KG1 (cell line): ENCODE measurements around the gene ASAP2.

ENCODE experiments used
- DNase-seq: peaks from one replicate; lab custom pipeline; 2025; lab: John Stamatoyannopoulos, UW

Gene ASAP2

DNA sequence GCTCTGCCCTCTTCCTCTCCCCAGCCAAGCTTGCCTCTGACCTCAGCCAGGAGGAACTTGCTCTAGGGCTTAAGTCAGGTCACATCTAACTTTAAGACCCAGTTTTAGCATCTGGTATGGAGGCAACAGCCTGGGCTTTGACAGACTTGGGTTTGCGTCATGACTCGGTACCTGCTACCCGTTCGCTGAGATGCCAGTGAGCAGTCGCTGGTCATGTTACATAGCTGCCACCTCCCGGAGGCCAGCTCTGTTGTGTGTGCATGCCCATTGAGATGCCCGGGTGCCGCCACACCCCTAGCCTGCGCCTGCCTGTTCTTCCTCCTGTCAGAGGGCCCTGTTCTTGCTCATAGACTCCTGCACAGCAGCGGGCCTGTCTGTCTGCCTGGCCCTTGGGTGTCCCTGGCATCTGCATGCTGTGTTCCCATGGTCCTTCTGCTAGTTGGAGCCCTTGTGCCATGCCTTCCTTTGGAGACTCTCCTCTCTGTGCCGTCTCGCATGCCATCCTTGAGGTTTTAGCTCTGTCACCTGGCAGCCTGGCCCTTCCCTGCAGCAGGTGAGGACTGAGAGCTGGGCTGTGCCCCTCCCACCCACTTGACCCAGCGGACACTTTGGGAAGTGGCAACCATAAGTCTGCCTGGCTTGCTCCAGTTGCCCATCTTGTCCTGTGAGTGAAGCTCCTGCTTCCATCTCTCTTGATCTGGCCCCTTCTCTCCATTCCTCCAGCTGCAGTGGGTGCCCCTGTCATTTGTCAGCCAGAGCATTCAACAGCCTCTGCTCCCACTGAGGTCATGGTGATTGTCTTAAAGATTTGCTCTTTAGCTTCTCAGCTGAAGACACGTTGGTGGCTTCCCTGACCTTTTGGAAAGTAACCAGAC, 24.9 kb downstream of the ASAP2 start:
- DNase-seq: no peak

GRCh38 chr2:9232166-9232479, 25.5 kb downstream of the ASAP2 start:
- no peak for DNase-seq

DNA sequence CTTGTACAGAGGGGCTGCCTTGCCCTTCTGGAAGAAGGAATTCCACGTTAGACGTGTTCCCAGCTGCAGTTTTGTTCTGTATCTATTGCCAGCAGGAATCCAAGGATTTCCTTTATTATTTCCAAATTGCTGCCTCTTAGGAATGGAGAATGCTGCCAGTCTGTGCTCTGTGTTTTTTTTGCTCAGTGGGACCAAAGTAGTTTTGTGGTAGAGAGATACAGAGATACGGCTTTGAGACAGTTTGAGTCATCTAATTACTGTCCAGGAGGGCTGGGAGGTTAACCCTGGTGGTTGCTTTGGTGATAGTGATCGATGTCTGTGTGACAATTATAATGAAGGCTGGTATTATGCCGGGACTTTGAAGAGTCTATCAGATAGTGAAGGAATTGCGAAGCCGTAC, 26.3 kb downstream of the ASAP2 start:
- no peak for DNase-seq

GRCh38 chr2:9234680-9235146, 28.1 kb downstream of the ASAP2 start:
- no peak for DNase-seq

- DNase-seq: no peak
These were observed 28.8 kb downstream of the ASAP2 start for GRCh38 chr2:9235147-9236044.

DNA sequence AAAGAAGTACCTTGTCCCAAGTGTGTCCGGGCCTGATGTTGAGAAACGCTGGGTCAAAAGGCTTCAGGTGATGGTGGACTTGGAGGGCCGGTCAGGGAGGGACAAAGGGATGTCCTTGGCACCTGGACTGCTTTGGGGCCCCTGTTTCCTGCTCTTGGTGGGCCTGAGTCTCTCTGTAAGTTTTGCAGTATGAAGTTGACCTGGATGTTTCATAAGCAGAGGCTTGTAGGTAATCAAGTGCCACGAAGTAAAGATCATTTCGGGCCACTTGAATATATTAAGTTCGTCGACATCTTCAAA, 29.4 kb downstream of the ASAP2 start:
- DNase-seq: no peak

DNA sequence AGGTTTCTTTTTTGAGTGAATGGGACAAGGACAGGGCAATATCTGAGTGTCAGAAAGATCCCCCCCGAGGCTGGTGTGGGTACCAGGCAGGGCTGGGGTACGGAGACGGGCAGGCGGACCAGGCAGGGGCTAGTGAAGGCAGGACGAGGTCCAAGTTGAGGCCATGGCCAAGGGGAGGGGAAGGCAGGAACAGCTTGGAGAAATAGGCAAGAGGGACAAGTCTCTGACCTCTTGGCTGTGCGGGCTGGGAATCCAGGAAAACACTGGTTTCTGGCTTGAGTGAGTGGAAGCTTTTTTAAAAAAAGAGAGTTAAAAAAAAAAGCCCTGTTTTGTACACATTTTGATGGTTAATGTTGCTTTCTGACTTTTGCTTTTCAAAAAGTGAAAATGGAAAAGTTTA, 30.3 kb downstream of the ASAP2 start:
- no peak for DNase-seq

DNA sequence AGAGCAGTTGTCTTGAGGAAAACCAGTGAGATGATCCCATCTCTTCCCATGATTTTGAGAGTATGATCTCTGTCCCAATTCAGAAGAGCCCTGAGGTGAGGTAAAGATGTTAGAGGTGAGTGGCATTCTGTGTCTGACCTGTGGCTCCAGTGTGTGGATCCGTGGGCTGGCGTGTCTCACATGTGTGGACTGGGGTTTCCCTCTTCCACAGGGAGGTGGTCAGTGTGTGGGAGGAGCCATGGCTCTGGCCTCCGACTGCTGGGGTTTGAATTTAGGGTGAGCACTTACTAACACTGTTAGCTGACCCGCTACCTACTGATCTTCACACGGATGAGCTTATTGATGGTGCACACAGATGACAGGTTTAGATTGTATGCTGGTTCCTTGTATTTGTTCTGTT, 31.2 kb downstream of the ASAP2 start:
- DNase-seq: no peak

DNA sequence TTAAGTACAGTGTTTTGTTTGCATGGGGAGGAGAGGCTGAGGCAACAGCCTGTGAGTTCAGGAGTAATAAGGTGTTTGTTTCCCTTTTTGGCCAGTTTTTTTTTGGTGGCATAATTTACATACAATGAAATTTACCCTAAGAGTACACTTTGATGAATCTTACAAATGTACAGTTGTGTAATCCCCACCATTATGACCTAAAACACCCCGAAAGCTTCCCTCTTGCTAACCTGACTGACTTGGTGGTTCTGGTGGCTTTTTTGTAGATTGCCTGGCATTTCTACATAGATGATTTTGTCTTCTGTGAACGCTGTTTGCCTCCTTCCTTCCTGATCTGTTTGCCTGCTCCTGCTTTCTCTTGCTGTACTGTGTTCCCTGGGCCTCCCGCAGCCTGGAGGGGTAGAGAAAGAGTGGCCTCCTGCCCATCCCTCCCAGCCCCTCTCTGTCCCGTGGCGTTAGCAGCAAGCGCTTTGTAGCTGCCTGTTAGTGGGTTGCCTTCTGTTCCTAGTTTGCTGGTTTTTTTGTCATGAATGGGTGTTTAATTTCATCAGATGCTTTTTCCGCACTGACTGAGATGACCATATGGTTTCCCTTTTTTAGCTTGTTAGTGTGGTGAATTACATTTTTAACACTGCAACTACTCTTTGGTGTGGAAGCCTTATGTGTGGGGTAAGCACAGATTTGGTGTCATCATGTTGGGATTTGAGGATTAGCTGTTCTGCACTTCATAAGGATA, 32.1 kb downstream of the ASAP2 start:
- DNase-seq: no peak

- DNase-seq: no peak
These were observed 33.0 kb downstream of the ASAP2 start for GRCh38 chr2:9239616-9240015.

GRCh38 chr2:9240745-9241144, 34.1 kb downstream of the ASAP2 start:
- no peak for DNase-seq

GRCh38 chr2:9241233-9241632, 34.6 kb downstream of the ASAP2 start:
- no peak for DNase-seq

DNA sequence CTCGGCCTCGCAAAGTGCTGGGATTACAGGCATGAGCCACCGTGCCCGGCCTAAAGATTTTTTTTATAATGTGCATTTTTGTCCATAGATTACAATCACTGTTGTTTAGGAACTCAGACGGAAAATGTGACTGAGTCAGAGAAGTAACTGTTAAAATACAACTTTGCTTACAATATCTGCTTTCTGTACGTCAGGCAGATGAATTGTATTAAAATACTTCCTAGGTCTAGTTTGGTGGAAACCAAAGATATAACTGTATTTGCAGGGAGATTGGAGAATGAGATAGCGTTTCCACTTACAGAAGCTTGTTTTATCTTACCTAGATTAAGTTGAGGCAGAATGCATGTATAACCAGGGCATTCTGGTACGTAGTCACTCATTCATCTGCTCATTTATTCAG, 36.7 kb downstream of the ASAP2 start:
- no peak for DNase-seq

DNA sequence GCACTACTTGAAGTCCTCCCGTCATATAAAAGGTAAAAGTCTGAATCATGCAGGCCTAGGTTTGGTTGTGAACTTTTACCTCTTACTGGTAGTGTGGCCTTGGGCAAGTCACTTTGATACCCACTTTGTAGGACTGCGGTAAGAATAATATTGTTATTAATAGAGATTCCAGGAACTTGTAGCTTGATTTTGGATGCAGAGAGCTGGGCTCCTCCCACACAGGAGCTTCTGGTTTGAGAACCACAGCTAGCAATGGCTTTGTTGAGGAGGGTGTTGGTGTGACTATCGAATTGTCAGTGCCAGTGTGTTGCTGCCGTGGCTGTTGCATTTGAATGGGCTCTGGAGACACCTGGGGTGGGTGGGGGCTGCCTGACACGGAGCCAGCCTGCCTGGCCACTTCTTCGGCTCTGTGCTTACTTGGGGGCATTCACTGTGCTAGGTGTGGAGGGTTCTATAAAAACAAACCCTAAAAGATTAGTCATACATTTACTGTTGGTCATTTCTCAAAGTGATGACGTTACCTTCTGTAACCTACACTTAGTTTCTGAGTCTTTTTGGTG, 38.5 kb downstream of the ASAP2 start:
- no peak for DNase-seq

DNA sequence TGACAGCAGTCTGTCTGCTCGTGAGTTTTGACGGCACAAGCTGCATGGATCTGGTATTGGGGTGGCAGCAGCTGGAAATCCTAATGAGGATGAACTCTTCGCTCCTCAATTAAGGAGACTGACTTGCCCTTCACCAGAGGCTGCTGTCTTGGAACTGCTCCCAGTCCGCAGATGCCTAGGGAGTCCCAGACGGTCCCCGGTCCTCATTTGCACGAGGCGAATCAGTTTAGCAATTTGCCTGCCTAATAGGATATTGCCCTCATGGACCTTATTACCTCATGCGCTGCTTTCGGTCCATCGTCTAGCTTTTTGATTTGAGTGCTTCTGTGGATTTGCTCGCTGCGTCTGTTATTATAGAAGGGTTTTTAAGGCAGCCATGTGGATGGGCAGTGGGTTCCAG, 40.6 kb downstream of the ASAP2 start:
- no peak for DNase-seq

DNA sequence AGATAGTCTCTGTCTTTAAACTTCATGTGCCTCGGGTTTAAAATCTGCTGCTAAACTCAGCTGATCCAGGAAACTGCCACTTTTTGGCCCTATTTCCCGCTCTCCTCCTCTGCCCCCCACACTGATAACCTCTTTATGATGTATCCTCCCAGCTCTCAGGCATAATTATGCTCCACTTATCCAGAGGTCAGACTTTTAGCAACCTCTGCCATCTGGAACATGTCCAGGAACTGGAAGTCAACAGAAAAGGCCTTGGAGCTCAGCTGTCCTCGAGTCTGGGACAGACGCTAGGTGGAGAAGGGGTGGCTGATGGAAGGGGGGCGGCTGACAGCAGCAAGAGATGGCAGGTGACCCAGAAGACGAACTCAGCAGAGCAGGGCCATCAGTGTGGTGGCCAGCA, 41.2 kb downstream of the ASAP2 start:
- DNase-seq: no peak

DNA sequence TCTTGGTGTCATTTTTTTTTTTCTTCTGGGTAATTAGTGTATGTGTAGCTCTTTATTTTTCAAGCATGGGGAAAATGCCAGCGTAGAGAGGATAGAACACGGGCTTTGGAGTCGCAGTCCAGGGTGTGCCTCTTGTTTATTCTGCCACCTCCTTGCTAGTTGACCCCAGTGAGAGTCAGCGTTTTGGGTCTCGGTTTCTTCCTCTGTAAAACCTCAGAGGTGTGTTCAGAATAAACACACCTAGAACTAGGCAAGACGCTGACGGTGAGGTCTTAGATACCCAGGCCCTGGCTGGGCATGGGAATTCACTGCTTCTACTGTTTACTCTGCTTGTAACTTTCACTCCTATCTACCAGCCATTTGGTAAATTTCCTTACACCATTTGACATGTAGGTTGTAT, 41.8 kb downstream of the ASAP2 start:
- no peak for DNase-seq

DNA sequence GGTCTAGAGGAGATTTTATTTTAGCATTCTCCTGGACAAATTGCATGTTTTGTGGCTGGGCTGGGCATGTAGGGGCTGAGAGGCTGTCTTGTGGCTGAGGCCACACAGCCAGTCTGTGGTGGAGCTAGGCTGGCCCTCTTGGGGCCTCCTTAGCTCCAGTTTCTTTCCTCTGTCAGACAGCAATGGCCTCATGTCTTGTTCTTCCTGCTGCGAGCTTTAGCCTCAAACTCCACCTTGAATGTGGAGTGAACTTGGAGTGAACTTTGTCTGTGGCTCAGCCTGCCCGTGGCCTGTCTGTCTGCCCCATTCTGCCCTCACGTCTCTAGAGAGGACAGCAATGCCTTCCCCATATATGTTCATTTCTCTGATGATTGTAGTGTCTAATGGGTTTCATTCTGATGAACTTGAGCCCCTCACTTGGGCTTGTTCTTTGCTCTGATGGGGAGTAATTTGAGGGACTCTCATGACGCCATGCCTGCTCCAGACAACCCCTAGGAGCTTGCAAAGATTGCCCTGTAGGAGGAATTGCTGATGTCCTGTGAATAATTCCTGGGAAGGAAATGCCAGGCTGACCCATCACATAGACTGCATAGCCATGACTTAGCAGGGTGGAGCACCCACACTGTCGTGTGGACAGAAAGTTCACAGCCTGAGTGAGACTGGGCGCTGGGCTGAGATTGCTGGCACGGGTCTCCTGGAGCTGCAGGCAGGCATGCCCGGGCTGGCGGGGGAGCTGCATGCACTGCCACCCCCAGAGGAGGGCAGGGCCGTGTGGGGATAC, 42.6 kb downstream of the ASAP2 start:
- no peak for DNase-seq

DNA sequence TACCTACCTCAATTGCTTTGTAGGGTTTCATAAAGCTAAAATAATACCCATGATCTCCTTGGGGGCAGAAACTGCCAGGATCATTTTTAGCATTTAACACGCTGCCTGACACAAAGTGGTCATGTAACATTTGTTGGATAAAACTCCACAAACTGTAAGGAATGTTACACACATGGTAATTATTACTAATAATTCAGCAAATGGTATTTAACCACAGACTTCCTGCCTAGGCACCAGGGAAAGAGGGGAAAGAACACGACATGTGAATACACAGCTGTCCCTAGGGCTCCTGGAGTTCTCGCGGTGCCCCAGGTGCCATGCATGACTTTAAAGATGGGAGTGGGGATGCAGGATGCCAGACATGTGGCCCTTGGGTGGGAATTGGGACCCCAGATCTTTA, 43.5 kb downstream of the ASAP2 start:
- DNase-seq: no peak

DNA sequence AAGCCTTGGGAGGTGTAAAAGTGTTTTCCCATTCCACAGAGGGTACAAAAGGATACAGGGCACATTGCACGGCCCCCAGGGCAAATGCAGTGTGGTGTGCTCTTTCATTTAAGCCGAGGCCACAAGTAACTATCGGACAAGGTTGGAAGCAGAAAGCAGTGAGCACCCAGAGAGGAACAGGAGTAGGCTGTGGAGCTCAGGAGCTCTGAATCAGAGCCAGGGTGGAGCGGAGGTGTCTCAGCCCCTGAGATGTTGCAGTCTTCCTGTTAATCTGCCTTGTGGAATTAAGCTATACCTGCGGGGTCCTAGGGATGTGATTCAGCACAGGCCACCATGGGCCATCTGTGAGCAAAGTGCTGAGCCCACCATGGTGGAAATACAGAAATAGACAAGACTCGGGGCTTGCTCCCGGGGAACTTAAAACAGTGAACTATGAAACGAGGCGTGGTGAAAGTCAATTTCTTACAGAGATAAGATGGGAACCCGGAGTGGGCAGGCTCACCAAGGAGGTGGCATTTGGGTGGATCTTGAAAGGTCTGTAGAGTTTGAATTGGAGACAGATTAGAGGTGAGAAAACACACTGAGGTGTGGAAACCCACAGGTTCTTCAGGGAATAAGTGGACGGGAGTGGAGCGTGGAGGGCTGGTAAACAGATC, 44.0 kb downstream of the ASAP2 start:
- no peak for DNase-seq
